Ectodermal cell (in vitro differentiated cells): Measurements from ENCODE around the gene BAIAP3.
"Not testable (repeated sequence)": the region's sequence is repeated elsewhere in the genome, so short reads cannot be mapped to it uniquely, and the experiment has no call there.

ENCODE experiments used
- H3K27ac ChIP-seq: 2 replicates; pipeline ENCODE4 v1.7.0; 2013; ENCODE audit warnings: mild to moderate bottlenecking, low read depth, low read length; ENCODE audit not compliant: insufficient read depth, poor library complexity, severe bottlenecking
- H3K27me3 ChIP-seq: 2 replicates; pipeline ENCODE4 v1.7.0; 2013; ENCODE audit warnings: mild to moderate bottlenecking, low read length; ENCODE audit not compliant: insufficient read depth, control insufficient read depth, poor library complexity, severe bottlenecking
- H3K36me3 ChIP-seq: one replicate; pipeline ENCODE4 v1.7.0; 2013; ENCODE audit warnings: low read length; ENCODE audit not compliant: control insufficient read depth, insufficient read depth
- H3K4me1 ChIP-seq: one replicate; pipeline ENCODE4 v1.7.0; 2013; ENCODE audit warnings: low read length; ENCODE audit not compliant: control insufficient read depth, insufficient read depth
- H3K4me3 ChIP-seq: 2 replicates; pipeline ENCODE4 v1.7.0; 2013; ENCODE audit warnings: low read depth, low read length, control low read depth; ENCODE audit not compliant: insufficient read depth
- H3K9me3 ChIP-seq: 2 replicates; pipeline ENCODE4 v1.7.0; 2013; ENCODE audit warnings: mild to moderate bottlenecking, low read length, moderate library complexity; ENCODE audit not compliant: control insufficient read depth
- WGBS, 2 experiments: methylation state at CpG; one replicate each; pipeline ENCODE4 v1.1.7; 2013; ENCODE audit warnings: missing lambda C conversion rate in 2 of 2; 5-methylcytosine and 5-hydroxymethylcytosine counted together

BAIAP3 gene

GRCh38 chr16:1290860-1291575, 42.4 kb upstream of the BAIAP3 start:
- 87 to 89% methylated on average over 26 of the region's 29 CpGs for WGBS, 2 experiments
- Histone ChIP-seq H3K4me3 (no peak overlapping the region), H3K4me1 (peaks cover 17% of the 10 kb centered on the region), H3K9me3 (no peaks in the 10 kb centered on the region), H3K36me3 (no peaks in the 10 kb centered on the region), H3K27ac (no peak overlapping the region), H3K27me3 (peaks cover 46% of the 10 kb centered on the region)

- Histone ChIP-seq H3K9me3 (no peaks in the 10 kb centered on the region), H3K4me3 (no peak overlapping the region), H3K27me3 (peaks cover 46% of the 10 kb centered on the region), H3K27ac (no peak overlapping the region), H3K4me1 (peaks cover 17% of the 10 kb centered on the region), H3K36me3 (no peaks in the 10 kb centered on the region)
- 70 to 72% methylated on average over 17 of the region's 17 CpGs for WGBS, 2 experiments
These were observed 41.9 kb upstream of the BAIAP3 start for GRCh38 chr16:1291576-1291974.

GRCh38 chr16:1292208-1292607, 41.2 kb upstream of the BAIAP3 start:
- WGBS, 2 experiments, result 93% methylated on average over 5 of the region's 6 CpGs
- not testable (repeated sequence) for H3K9me3 ChIP-seq, H3K4me3 ChIP-seq, H3K36me3 ChIP-seq, H3K27ac ChIP-seq
- Histone ChIP-seq H3K27me3 (peaks cover 46% of the 10 kb centered on the region), H3K4me1 (peaks cover 17% of the 10 kb centered on the region)

GRCh38 chr16:1292808-1293207, 40.6 kb upstream of the BAIAP3 start:
- 87 to 91% methylated on average over 8 of the region's 8 CpGs for WGBS, 2 experiments

GRCh38 chr16:1293921-1294656, 39.4 kb upstream of the BAIAP3 start:
- H3K36me3 ChIP-seq, result no peaks in the 10 kb centered on the region
- H3K4me1 ChIP-seq, result peaks cover 11% of the 10 kb centered on the region
- no peaks in the 10 kb centered on the region for H3K9me3 ChIP-seq
- 88 to 89% methylated on average over 11 of the region's 11 CpGs for WGBS, 2 experiments
- no peak overlapping the region for H3K4me3 ChIP-seq
- H3K27me3 ChIP-seq, result peaks cover 33% of the 10 kb centered on the region
- no peak overlapping the region for H3K27ac ChIP-seq

More at GRCh38 chr16:1292808-1293207, 40.6 kb upstream of the BAIAP3 start:
- H3K9me3 ChIP-seq, H3K4me3 ChIP-seq, H3K36me3 ChIP-seq, H3K27ac ChIP-seq: not testable (repeated sequence)
- Histone ChIP-seq H3K27me3 (peaks cover 42% of the 10 kb centered on the region), H3K4me1 (peaks cover 17% of the 10 kb centered on the region)

GRCh38 chr16:1295465-1295864, 38.0 kb upstream of the BAIAP3 start:
- H3K4me3 ChIP-seq, result no peak overlapping the region
- 52 to 54% methylated on average over 5 of the region's 5 CpGs for whole genome bisulfite sequencing, 2 experiments
- H3K36me3 ChIP-seq, result no peaks in the 10 kb centered on the region
- H3K9me3 ChIP-seq, result no peaks in the 10 kb centered on the region
- H3K27ac ChIP-seq, result no peak overlapping the region
- H3K4me1 ChIP-seq, result peaks cover 2% of the 10 kb centered on the region
- peaks cover 24% of the 10 kb centered on the region for H3K27me3 ChIP-seq

GRCh38 chr16:1296688-1297017, 36.8 kb upstream of the BAIAP3 start:
- not testable (repeated sequence) for H3K9me3 ChIP-seq, H3K36me3 ChIP-seq, H3K27ac ChIP-seq, H3K4me1 ChIP-seq, H3K4me3 ChIP-seq
- WGBS, 2 experiments, result 82 to 89% methylated on average over 8 of the region's 8 CpGs
- peaks cover 12% of the 10 kb centered on the region for H3K27me3 ChIP-seq

- H3K4me3 ChIP-seq, result no peak overlapping the region
- peaks cover 5% of the 10 kb centered on the region for H3K4me1 ChIP-seq
- no peaks in the 10 kb centered on the region for H3K9me3 ChIP-seq
- peaks cover 7% of the 10 kb centered on the region for H3K27me3 ChIP-seq
- no peak overlapping the region for H3K27ac ChIP-seq
- H3K36me3 ChIP-seq, result no peaks in the 10 kb centered on the region
- WGBS, 2 experiments, result 85 to 89% methylated on average over 6 of the region's 6 CpGs
These were observed 36.3 kb upstream of the BAIAP3 start for GRCh38 chr16:1297018-1297696.

- Histone ChIP-seq H3K27me3 (peaks cover 7% of the 10 kb centered on the region), H3K27ac (no peak overlapping the region), H3K36me3 (no peaks in the 10 kb centered on the region), H3K4me3 (no peak overlapping the region), H3K9me3 (no peaks in the 10 kb centered on the region), H3K4me1 (peaks cover 5% of the 10 kb centered on the region)
- WGBS, 2 experiments, result 91 to 93% methylated on average over 14 of the region's 14 CpGs
These were observed 35.0 kb upstream of the BAIAP3 start for GRCh38 chr16:1298406-1298805.
